HL-60 (cell line): ENCODE results near the gene KRTAP4-11.

Experiments
- CTCF ChIP-seq: IDR thresholded peaks from one replicate; pipeline ENCODE4 v1.5.1; 2011; ENCODE audit warnings: low read length, control low read depth, inconsistent platforms; ENCODE audit not compliant: insufficient read depth
- GABPA ChIP-seq: IDR thresholded peaks from 2 replicates; pipeline ENCODE4 v1.6.1; 2012; ENCODE audit warnings: low read depth
- POLR2AphosphoS5 ChIP-seq: IDR thresholded peaks from 2 replicates; pipeline ENCODE4 v1.6.1; 2012; ENCODE audit warnings: low read depth
- SPI1 ChIP-seq: IDR thresholded peaks from 2 replicates; pipeline ENCODE4 v1.6.1; 2012; ENCODE audit warnings: low read depth, mild to moderate bottlenecking, borderline replicate concordance

DNA sequence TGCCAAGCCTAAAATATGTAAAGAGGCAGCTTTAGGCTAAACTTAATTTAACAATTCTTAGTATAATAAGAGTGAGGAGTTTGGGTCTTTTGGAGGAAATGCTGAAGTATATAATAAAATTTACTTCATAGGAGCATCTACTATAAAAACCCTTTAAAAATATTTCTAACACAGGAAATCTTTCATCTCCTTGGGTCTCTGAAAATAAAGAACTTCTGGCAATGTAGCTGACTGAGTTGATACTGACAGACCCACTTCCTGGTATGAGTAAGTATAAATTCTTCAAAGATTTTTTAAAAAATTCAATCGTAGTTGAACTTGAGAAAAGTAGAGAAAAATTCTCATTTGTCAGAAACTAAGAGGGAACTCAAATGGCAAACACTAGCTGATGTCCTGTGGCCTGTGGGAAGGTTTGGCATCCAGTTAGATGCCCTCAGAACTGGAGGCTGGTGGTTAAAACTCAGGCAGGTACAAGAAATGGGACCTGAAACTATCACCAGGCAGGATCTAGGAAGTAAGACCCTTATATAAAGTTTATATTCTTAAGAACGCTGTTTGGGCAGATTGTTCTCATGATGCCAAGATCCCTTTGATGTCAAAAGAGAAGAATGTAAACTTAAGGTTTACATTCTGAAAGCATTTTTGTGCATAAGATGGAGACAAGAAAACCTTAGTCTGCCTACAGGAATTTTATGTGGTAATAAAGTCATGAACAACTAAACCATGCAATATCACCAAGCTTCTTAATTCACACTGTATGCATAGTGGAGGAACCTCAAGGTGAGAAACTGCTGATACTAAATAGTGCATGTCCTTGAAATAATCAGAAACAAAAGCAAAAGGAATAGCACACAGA lies 15.9 kb upstream of the KRTAP4-11 start:
- TF ChIP-seq GABPA, result no peak
- TF ChIP-seq CTCF, result no peak
- TF ChIP-seq POLR2AphosphoS5, result no peak
- no peak for TF ChIP-seq SPI1
